ENCODE results near the gene NARF.

DNA sequence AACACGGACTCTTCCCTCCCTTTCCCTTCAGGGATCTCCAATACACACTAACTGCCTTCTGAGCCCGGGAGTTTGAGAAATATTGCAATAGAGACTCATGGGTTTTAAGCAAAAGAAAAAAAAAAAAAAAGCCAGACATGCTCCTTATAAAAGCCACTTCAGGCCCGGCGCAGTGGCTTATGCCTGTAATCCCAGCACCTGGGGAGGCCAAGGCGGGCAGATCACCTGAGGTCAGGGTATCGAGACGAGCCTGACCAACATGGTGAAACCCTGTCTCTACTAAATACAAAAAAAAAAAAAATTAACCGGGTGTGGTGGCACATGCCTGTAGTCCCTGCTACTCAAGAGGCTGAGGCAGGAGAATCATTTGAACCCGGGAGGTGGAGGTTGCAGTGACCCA is 42.8 kb upstream of the NARF start:
- TF ChIP-seq CTCF (IDR thresholded peaks at IDR 0.05) (no peak), POLR2A (IDR thresholded peaks at IDR 0.05) (no peak)
